ENCODE results near the gene ZNF862. TPM values are rescaled to one million over a fixed set of nuclear protein-coding genes. Genes with fewer than 3 reads are reported as not detected.
A peak's percentile ranks its signal among the peaks of the same experiment; 100 is the strongest.

Gene ZNF862
- total and polyA plus RNA-seq, 9 donors, result 11.4 to 29.8 (median 22.7) TPM

GRCh38 chr7:149850716-149851115 lies 12.5 kb downstream of the ZNF862 start:
- Histone ChIP-seq H3K4me1 (ENCODE audit: insufficient read depth) (peaks cover 3% of the 10 kb centered on the region), H3K27me3 (no peaks in the 10 kb centered on the region), H3K9me3 (no peaks in the 10 kb centered on the region), H3K27ac (no peak overlapping the region), H3K4me3 (no peak overlapping the region), H3K36me3 (no peaks in the 10 kb centered on the region)
- intact Hi-C loops (cut with DNase I), result no loop called here
- TF ChIP-seq POLR2A (IDR thresholded peaks at IDR 0.05) (no peak), CTCF (IDR thresholded peaks at IDR 0.05) (no peak), EP300 (IDR thresholded peaks at IDR 0.05) (no peak)
- DNase-seq, result no peak
- 68 to 88% (median 70%) methylated on average over 4 of the region's 4 CpGs for WGBS, 3 donors

GRCh38 chr7:149851449-149851848 lies 13.3 kb downstream of the ZNF862 start:
- H3K9me3 ChIP-seq, result no peaks in the 10 kb centered on the region
- intact Hi-C loops (cut with DNase I), result no loop called here
- H3K4me3 ChIP-seq, result no peak overlapping the region
- WGBS, 3 donors, result 78 to 90% (median 82%) methylated on average over 9 of the region's 9 CpGs
- TF ChIP-seq POLR2A (IDR thresholded peaks at IDR 0.05), result no peak
- no peak for TF ChIP-seq CTCF (IDR thresholded peaks at IDR 0.05)
- TF ChIP-seq EP300 (IDR thresholded peaks at IDR 0.05), result no peak
- DNase-seq, result no peak
- peaks cover 3% of the 10 kb centered on the region for H3K4me1 ChIP-seq (ENCODE audit: insufficient read depth)
- H3K27me3 ChIP-seq, result no peaks in the 10 kb centered on the region
- no peaks in the 10 kb centered on the region for H3K36me3 ChIP-seq
- no peak overlapping the region for H3K27ac ChIP-seq

- intact Hi-C loops (cut with DNase I), result no loop called here
Observed at GRCh38 chr7:149853157-149853556, 15.0 kb downstream of the ZNF862 start.

GRCh38 chr7:149854611-149855360 lies 16.6 kb downstream of the ZNF862 start:
- 26 to 45% (median 30%) methylated on average over 9 to 13 of the region's 13 CpGs for WGBS, 3 donors
- intact Hi-C loops (cut with DNase I), result no loop called here
- Histone ChIP-seq H3K4me3 (no peak overlapping the region), H3K9me3 (no peaks in the 10 kb centered on the region), H3K4me1 (ENCODE audit: insufficient read depth) (peaks cover 3% of the 10 kb centered on the region), H3K27ac (no peak overlapping the region), H3K36me3 (no peaks in the 10 kb centered on the region), H3K27me3 (no peaks in the 10 kb centered on the region)
- no peak for TF ChIP-seq EP300 (IDR thresholded peaks at IDR 0.05)
- TF ChIP-seq CTCF (IDR thresholded peaks at IDR 0.05), result no peak
- no peak for TF ChIP-seq POLR2A (IDR thresholded peaks at IDR 0.05)
- DNase-seq, result peak; percentile 62 to 77 (median 72)

More at GRCh38 chr7:149853157-149853556, 15.0 kb downstream of the ZNF862 start:
- H3K4me3 ChIP-seq, result no peak overlapping the region
- no peaks in the 10 kb centered on the region for H3K9me3 ChIP-seq
- TF ChIP-seq POLR2A (IDR thresholded peaks at IDR 0.05) (no peak), EP300 (IDR thresholded peaks at IDR 0.05) (no peak), CTCF (IDR thresholded peaks at IDR 0.05) (no peak)
- H3K27ac ChIP-seq, result no peak overlapping the region
- DNase-seq, result no peak
- 93 to 97% (median 93%) methylated on average over 9 of the region's 9 CpGs for WGBS, 3 donors
- no peaks in the 10 kb centered on the region for H3K27me3 ChIP-seq
- peaks cover 3% of the 10 kb centered on the region for H3K4me1 ChIP-seq (ENCODE audit: insufficient read depth)
- H3K36me3 ChIP-seq, result no peaks in the 10 kb centered on the region
